CD14-positive monocyte (primary cell): ENCODE results near the gene RAPGEF5. TPM values are rescaled to one million over a fixed set of nuclear protein-coding genes. Genes with fewer than 3 reads are reported as not detected.
A peak's percentile ranks its signal among the peaks of the same experiment; 100 is the strongest.
"Not testable (repeated sequence)": the region's sequence is repeated elsewhere in the genome, so short reads cannot be mapped to it uniquely, and the experiment has no call there.

Experiments
- DNase-seq, 3 donors: peaks; one replicate each; pipeline ENCODE4 v3.0.0-alpha.2; 2011 to 2022
- H2AFZ ChIP-seq: 2 replicates; pipeline ENCODE4 v1.6.0; 2012; ENCODE audit warnings: mild to moderate bottlenecking, low read depth, low read length, inconsistent platforms; ENCODE audit not compliant: insufficient read depth, poor library complexity, severe bottlenecking
- H3K27ac ChIP-seq, 2 donors: 1 replicate in 1 of 2; 2 replicates in 1 of 2; pipeline ENCODE4 v1.5.1; 2012 to 2013; ENCODE audit warnings: low read length in 2 of 2, control low read depth in 1 of 2, inconsistent platforms in 1 of 2, low read depth in 1 of 2, mild to moderate bottlenecking in 1 of 2
- H3K27me3 ChIP-seq, 2 donors: one replicate each; pipeline versions ENCODE4 v1.6.0 to v1.6.1; 2011 to 2013; ENCODE audit warnings: low read length in 2 of 2; ENCODE audit not compliant: control insufficient read depth in 2 of 2, insufficient read depth in 2 of 2
- H3K36me3 ChIP-seq, 2 donors: replicated peaks in 1 of 2; 1 replicate in 1 of 2; 2 replicates in 1 of 2; pipeline versions ENCODE4 v1.5.1 to v1.6.1; 2012 to 2013; ENCODE audit warnings: low read length in 2 of 2, control low read depth in 1 of 2, inconsistent platforms in 1 of 2, mild to moderate bottlenecking in 1 of 2; ENCODE audit not compliant: insufficient read depth in 2 of 2, control insufficient read depth in 1 of 2
- H3K4me1 ChIP-seq, 2 donors: 1 replicate in 1 of 2; 2 replicates in 1 of 2; pipeline versions ENCODE4 v1.5.1 to v1.6.1; 2012 to 2013; ENCODE audit warnings: low read length in 2 of 2, control low read depth in 1 of 2, inconsistent platforms in 1 of 2, mild to moderate bottlenecking in 1 of 2, moderate library complexity in 1 of 2; ENCODE audit not compliant: insufficient read depth in 2 of 2, control insufficient read depth in 1 of 2
- H3K4me2 ChIP-seq: replicated peaks from 2 replicates; pipeline ENCODE3; 2012; ENCODE audit warnings: low read length, moderate library complexity, mild to moderate bottlenecking; ENCODE audit not compliant: poor library complexity, severe bottlenecking; ENCODE audit errors: extremely low read depth
- H3K4me3 ChIP-seq, 3 experiments: fragments of 200-600 bp in 1 of 3; sonication (generic) in 1 of 3; replicated peaks in 1 of 3; 1 replicate in 2 of 3; 2 replicates in 1 of 3; pipeline ENCODE4 v1.5.1; 2011 to 2013; ENCODE audit warnings: low read length in 3 of 3, mild to moderate bottlenecking in 3 of 3, control low read depth in 2 of 3, low read depth in 2 of 3, inconsistent platforms in 1 of 3, moderate library complexity in 1 of 3
- H3K79me2 ChIP-seq: 2 replicates; pipeline ENCODE4 v1.6.0; 2012; ENCODE audit warnings: mild to moderate bottlenecking, control low read depth, inconsistent platforms, low read length, moderate library complexity; ENCODE audit not compliant: insufficient read depth
- H3K9ac ChIP-seq: 2 replicates; pipeline ENCODE4 v1.6.0; 2017; ENCODE audit warnings: low read length, mild to moderate bottlenecking; ENCODE audit not compliant: insufficient read depth, poor library complexity, severe bottlenecking
- H3K9me3 ChIP-seq, 2 donors: replicated peaks in 1 of 2; 1 replicate in 1 of 2; 2 replicates in 1 of 2; pipeline versions ENCODE4 v1.5.1 to v1.6.1; 2012 to 2013; ENCODE audit warnings: low read length in 2 of 2, control low read depth in 1 of 2; ENCODE audit not compliant: control insufficient read depth in 1 of 2, insufficient read depth in 1 of 2
- H4K20me1 ChIP-seq: 2 replicates; pipeline ENCODE4 v1.6.0; 2012; ENCODE audit warnings: mild to moderate bottlenecking, low read length, control low read depth, moderate library complexity; ENCODE audit not compliant: insufficient read depth
- H3K27ac Mint-ChIP-seq, 7 donors: one replicate each; pipeline ENCODE4 v1.8.0; 2020; ENCODE audit warnings: mild to moderate bottlenecking in 7 of 7, mixed read lengths in 7 of 7, moderate library complexity in 6 of 7, inconsistent platforms in 2 of 7
- H3K27me3 Mint-ChIP-seq, 3 donors: one replicate each; pipeline ENCODE4 v1.8.0; 2021 to 2022; ENCODE audit warnings: low read depth in 3 of 3, mild to moderate bottlenecking in 3 of 3, mixed read lengths in 3 of 3, moderate library complexity in 3 of 3, inconsistent platforms in 1 of 3
- H3K36me3 Mint-ChIP-seq, 2 donors: one replicate each; pipeline ENCODE4 v1.8.0; 2020; ENCODE audit warnings: mixed read lengths in 2 of 2, inconsistent platforms in 1 of 2, mild to moderate bottlenecking in 1 of 2
- H3K4me1 Mint-ChIP-seq: one replicate; pipeline ENCODE4 v1.8.0; 2020; ENCODE audit warnings: mild to moderate bottlenecking, mixed read lengths
- H3K4me3 Mint-ChIP-seq, 2 donors: one replicate each; pipeline ENCODE4 v1.8.0; 2020; ENCODE audit warnings: mild to moderate bottlenecking in 2 of 2, mixed read lengths in 2 of 2, moderate library complexity in 1 of 2
- H3K9me3 Mint-ChIP-seq, 7 donors: one replicate each; pipeline ENCODE4 v1.8.0; 2020 to 2022; ENCODE audit warnings: mixed read lengths in 7 of 7, mild to moderate bottlenecking in 6 of 7, moderate library complexity in 6 of 7, inconsistent platforms in 2 of 7
- CTCF ChIP-seq: fragments of 200-600 bp; IDR thresholded peaks from one replicate; pipeline ENCODE4 v1.8.0; 2022; ENCODE audit warnings: antibody characterized with exemption, mild to moderate bottlenecking
- WGBS: methylation state at CpG from one replicate; pipeline ENCODE4 v1.1.5; 2013; ENCODE audit warnings: missing lambda C conversion rate; ENCODE audit not compliant: insufficient coverage; 5-methylcytosine and 5-hydroxymethylcytosine counted together
- intact Hi-C, 2 donors: fragments of 100-400 bp; cut with micrococcal nuclease; formaldehyde crosslinking; loops; one replicate each; pipeline versions ENCODE4 v1.15.0 to v1.15.1; 2023
- polyA plus RNA-seq, 3 donors: library from polyadenylated mRNA; depleted of rRNA in 1 of 3; unstranded in 2 of 3; stranded (reverse) in 1 of 3; fragments of 300-500 nt in 2 of 3; fragments of >200 nt in 1 of 3; fragmentation: Illumina TruSeq in 2 of 3; gene quantifications; 1 replicate in 2 of 3; 2 replicates in 1 of 3; pipeline ENCODE4 v1.2.3, GENCODE V29; 2012 to 2021

The RAPGEF5 gene
- polyA plus RNA-seq, 3 donors: not detected

- Mint-ChIP-seq H3K27me3 (peaks cover 10 to 25% (median 17%) of the 10 kb centered on the region in 3 donors), H3K4me3 (peak overlapping the region; percentile 81 to 90), H3K36me3 (no peaks in the 10 kb centered on the region), H3K4me1 (peaks cover 16% of the 10 kb centered on the region), H3K9me3 (peaks cover 0 to 11% (median 6%) of the 10 kb centered on the region in 7 donors), H3K27ac (peak overlapping the region in 2 of 7 donors; percentile 6 to 73)
- no peaks in the 10 kb centered on the region for H3K36me3 ChIP-seq
- DNase-seq: no peak
- no peak for TF ChIP-seq CTCF
- H3K27me3 ChIP-seq: peaks cover 9 to 14% of the 10 kb centered on the region in 2 donors
- H3K4me3 ChIP-seq: peak overlapping the region; percentile 57 to 78 (median 67)
- H3K27ac ChIP-seq: no peak overlapping the region
- H3K9ac ChIP-seq: peak overlapping the region; percentile 53
- peak overlapping the region; percentile 82 for H2AFZ ChIP-seq
- H3K4me2 ChIP-seq: peak overlapping the region; percentile 79
- intact Hi-C loops: no loop called here
- H4K20me1 ChIP-seq: no peaks in the 10 kb centered on the region
- peaks cover 7 to 12% of the 10 kb centered on the region in 2 donors for H3K4me1 ChIP-seq
- H3K79me2 ChIP-seq: no peaks in the 10 kb centered on the region
- WGBS: 0% methylated on average over 9 of the region's 10 CpGs
- peaks cover 0 to 3% of the 10 kb centered on the region in 2 donors for H3K9me3 ChIP-seq
These were observed 274.4 kb downstream of the RAPGEF5 start for GRCh38 chr7:22082553-22082885.

- H3K4me1 ChIP-seq: peaks cover 7 to 12% of the 10 kb centered on the region in 2 donors
- peaks cover 9 to 14% of the 10 kb centered on the region in 2 donors for H3K27me3 ChIP-seq
- H3K4me3 ChIP-seq, H2AFZ ChIP-seq, H4K20me1 ChIP-seq, H3K27ac Mint-ChIP-seq, H3K36me3 ChIP-seq, DNase-seq, H3K4me2 ChIP-seq, H3K27ac ChIP-seq, H3K9ac ChIP-seq, H3K79me2 ChIP-seq, H3K9me3 ChIP-seq, H3K36me3 Mint-ChIP-seq, intact Hi-C loops: not testable (repeated sequence)
- H3K9me3 Mint-ChIP-seq: peaks cover 0 to 11% (median 5%) of the 10 kb centered on the region in 7 donors
- peaks cover 10 to 36% (median 17%) of the 10 kb centered on the region in 3 donors for H3K27me3 Mint-ChIP-seq
- 86% methylated on average over 3 of the region's 8 CpGs for WGBS
- H3K4me1 Mint-ChIP-seq: peaks cover 16% of the 10 kb centered on the region
- H3K4me3 Mint-ChIP-seq: peak overlapping the region in 1 of 2 donors; percentile 9
These were observed 276.7 kb downstream of the RAPGEF5 start for GRCh38 chr7:22080219-22080618.

DNA sequence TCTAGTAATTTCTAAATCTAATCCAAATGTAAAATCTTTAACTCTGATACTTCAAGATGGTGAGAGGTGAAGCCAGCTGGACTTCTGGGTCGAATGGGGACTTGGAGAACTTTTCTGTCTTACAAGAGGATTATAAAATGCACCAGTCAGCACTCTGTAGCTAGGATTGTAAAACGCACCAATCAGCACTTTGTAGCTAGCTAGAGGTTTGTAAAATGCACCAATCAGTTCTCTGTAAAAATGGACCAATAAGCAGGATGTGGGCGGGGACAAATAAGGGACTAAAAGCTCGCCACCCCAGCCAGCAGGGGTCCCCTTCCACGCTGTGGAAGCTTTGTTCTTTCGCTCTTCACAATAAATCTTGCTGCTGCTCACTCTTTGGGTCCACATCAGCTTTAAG is 278.1 kb downstream of the RAPGEF5 start:
- H3K9me3 ChIP-seq, H3K4me2 ChIP-seq, H3K79me2 ChIP-seq, H3K27ac ChIP-seq, H3K27ac Mint-ChIP-seq, H3K9ac ChIP-seq, H3K36me3 Mint-ChIP-seq, H3K4me3 Mint-ChIP-seq, H3K36me3 ChIP-seq, intact Hi-C loops, H3K4me3 ChIP-seq, H2AFZ ChIP-seq, DNase-seq, H4K20me1 ChIP-seq: not testable (repeated sequence)
- Histone ChIP-seq H3K27me3 (peaks cover 9 to 14% of the 10 kb centered on the region in 2 donors), H3K4me1 (peaks cover 7 to 12% of the 10 kb centered on the region in 2 donors)
- Mint-ChIP-seq H3K4me1 (peaks cover 13% of the 10 kb centered on the region), H3K27me3 (peaks cover 10 to 39% (median 17%) of the 10 kb centered on the region in 3 donors), H3K9me3 (peaks cover 0 to 11% (median 5%) of the 10 kb centered on the region in 7 donors)
- WGBS: 81% methylated on average over 3 of the region's 6 CpGs
